Measurements from ENCODE around the gene DIDO1. TPM values are rescaled to one million over a fixed set of nuclear protein-coding genes. Genes with fewer than 3 reads are reported as not detected.

DIDO1 gene
- polyA plus RNA-seq, 2 of the 4 experiments (the other 2 are of a cell fraction): 12.6 to 14.8 TPM

- POLR2A ChIA-PET: no interaction called here
- H3K4me3 ChIP-seq: no peak overlapping the region
- FAIRE-seq: no peak
These were observed 17.1 kb upstream of the DIDO1 start for GRCh38 chr20:62943396-62943795.

GRCh38 chr20:62942456-62942855 lies 16.2 kb upstream of the DIDO1 start:
- no peak overlapping the region for H3K27ac ChIP-seq
- ChIA-PET POLR2A (no interaction called here), CTCF (interaction anchor here (0.9 to 1.7 kb wide), 2 partner anchors 11 to 13 kb away, joined by 3 to 4 read pairs; no protein-coding TSS in a partner anchor)
- H3K9me3 ChIP-seq: no peaks in the 10 kb centered on the region
- no peak overlapping the region for H3K4me2 ChIP-seq
- no peak for FAIRE-seq
- WGBS (ENCODE audit: missing lambda C conversion rate): 100% methylated on average over 1 of the region's 2 CpGs
- DNase-seq (ENCODE audit: low read depth in 1 of 2, low spot score in 1 of 2): no peak
- no peak for ATAC-seq
- no peak for TF ChIP-seq TFCP2L1 (CRISPR knock-in tag; IDR thresholded peaks at IDR 0.05)
- TF ChIP-seq FOXS1 (CRISPR knock-in tag; IDR thresholded peaks at IDR 0.05): no peak
- TF ChIP-seq JUN (IDR thresholded peaks at IDR 0.05): no peak
- no peak for TF ChIP-seq CHD4 (IDR thresholded peaks at IDR 0.05; ENCODE audit: borderline replicate concordance)
- TF ChIP-seq RFX5 (IDR thresholded peaks at IDR 0.05): no peak
- no peak for TF ChIP-seq HOXB13 (CRISPR knock-in tag; IDR thresholded peaks at IDR 0.05; ENCODE audit: low read depth)
- no peak for TF ChIP-seq SMC3 (IDR thresholded peaks at IDR 0.05)
- no peak for TF ChIP-seq ATOH8 (CRISPR knock-in tag; IDR thresholded peaks at IDR 0.05; ENCODE audit: low read depth)
- TF ChIP-seq RARB (CRISPR knock-in tag; IDR thresholded peaks at IDR 0.05): no peak
- no peak for TF ChIP-seq ESRRA (IDR thresholded peaks at IDR 0.05; ENCODE audit: borderline replicate concordance, low read length)
- TF ChIP-seq RCOR1 (IDR thresholded peaks at IDR 0.05; ENCODE audit: low read depth, low read length): no peak
- TF ChIP-seq HOXA7 (CRISPR knock-in tag; IDR thresholded peaks at IDR 0.05): no peak
- no peak overlapping the region for H3K4me3 ChIP-seq
- H3K4me1 ChIP-seq: peaks cover 10% of the 10 kb centered on the region; the same call in 2 of the 3 replicates

More at GRCh38 chr20:62943396-62943795, 17.1 kb upstream of the DIDO1 start:
- no peak overlapping the region for H3K27ac ChIP-seq
- CTCF ChIA-PET: interaction anchor here (0.6 to 1.7 kb wide), 4 partner anchors 10 to 135 kb away, joined by 4 read pairs; no protein-coding TSS in a partner anchor
- no peaks in the 10 kb centered on the region for H3K9me3 ChIP-seq
- 97% methylated on average over 11 of the region's 14 CpGs for WGBS (ENCODE audit: missing lambda C conversion rate)
- peaks cover 10% of the 10 kb centered on the region; the same call in 2 of the 3 replicates for H3K4me1 ChIP-seq
- TF ChIP-seq MYC (IDR thresholded peaks at IDR 0.05; ENCODE audit: borderline replicate concordance, low read length): no peak
- no peak for TF ChIP-seq CTCF (IDR thresholded peaks at IDR 0.05)
- TF ChIP-seq MAZ (IDR thresholded peaks at IDR 0.05; ENCODE audit: borderline replicate concordance, low read depth, low read length): no peak
- TF ChIP-seq PHF8 (IDR thresholded peaks at IDR 0.05; ENCODE audit: borderline replicate concordance, low read depth): no peak
- TF ChIP-seq RFX5 (IDR thresholded peaks at IDR 0.05): no peak
- no peak for TF ChIP-seq ZSCAN20 (CRISPR knock-in tag; IDR thresholded peaks at IDR 0.05)
- no peak overlapping the region for H3K4me2 ChIP-seq
- ATAC-seq: no peak
- no peak for DNase-seq (ENCODE audit: low read depth in 1 of 2, low spot score in 1 of 2)

GRCh38 chr20:62941792-62942191 lies 15.5 kb upstream of the DIDO1 start:
- 97% methylated on average over 1 of the region's 1 CpG for WGBS (ENCODE audit: missing lambda C conversion rate)
- H3K4me3 ChIP-seq: no peak overlapping the region
- peaks cover 10% of the 10 kb centered on the region; the same call in 2 of the 3 replicates for H3K4me1 ChIP-seq
- no peak overlapping the region for H3K27ac ChIP-seq
- ChIA-PET POLR2A (no interaction called here), CTCF (interaction anchor here (0.9 to 1.7 kb wide), 2 partner anchors 12 to 13 kb away, joined by 3 to 4 read pairs; no protein-coding TSS in a partner anchor)
- no peak overlapping the region for H3K4me2 ChIP-seq
- ATAC-seq (no peak), DNase-seq (ENCODE audit: low read depth in 1 of 2, low spot score in 1 of 2) (no peak), FAIRE-seq (no peak)
- no peaks in the 10 kb centered on the region for H3K9me3 ChIP-seq
- TF ChIP-seq FOSL2 (IDR thresholded peaks at IDR 0.05) (no peak), FOSL2 (CRISPR knock-in tag; IDR thresholded peaks at IDR 0.05) (no peak), CBX2 (IDR thresholded peaks at IDR 0.05; ENCODE audit: borderline replicate concordance, low read depth) (no peak), NPAS2 (CRISPR knock-in tag; IDR thresholded peaks at IDR 0.05; ENCODE audit: borderline replicate concordance) (no peak), HES2 (IDR thresholded peaks at IDR 0.05) (no peak), FOXS1 (CRISPR knock-in tag; IDR thresholded peaks at IDR 0.05) (no peak), JUNB (IDR thresholded peaks at IDR 0.05) (no peak), EP300 (IDR thresholded peaks at IDR 0.05) (no peak), E2F6 (IDR thresholded peaks at IDR 0.05; ENCODE audit: borderline replicate concordance, low read depth) (no peak), HOXA7 (CRISPR knock-in tag; IDR thresholded peaks at IDR 0.05) (no peak), HOXB13 (CRISPR knock-in tag; IDR thresholded peaks at IDR 0.05; ENCODE audit: low read depth) (no peak), RNF2 (IDR thresholded peaks at IDR 0.05; ENCODE audit: borderline replicate concordance, low read depth) (no peak), SREBF2 (IDR thresholded peaks at IDR 0.05) (no peak), REST (IDR thresholded peaks at IDR 0.05) (no peak)

All from A549 (cell line).